Skeletal muscle tissue (tissue), 4 donors: Measurements from ENCODE around the gene GBF1. TPM values are rescaled to one million over a fixed set of nuclear protein-coding genes. Genes with fewer than 3 reads are reported as not detected.

Experiments used
- H3K27ac ChIP-seq: one replicate; pipeline ENCODE4 v1.7.0; 2013; ENCODE audit warnings: mild to moderate bottlenecking, low read depth, low read length, inconsistent platforms
- H3K27me3 ChIP-seq, 3 donors: one replicate each; pipeline ENCODE4 v1.7.0; 2013; ENCODE audit warnings: low read length in 3 of 3; ENCODE audit not compliant: control insufficient read depth in 3 of 3, insufficient read depth in 3 of 3
- H3K36me3 ChIP-seq, 3 donors: one replicate each; pipeline ENCODE4 v1.7.0; 2013; ENCODE audit warnings: low read length in 3 of 3; ENCODE audit not compliant: control insufficient read depth in 3 of 3, insufficient read depth in 3 of 3
- H3K4me1 ChIP-seq, 3 donors: one replicate each; pipeline ENCODE4 v1.7.0; 2013; ENCODE audit warnings: low read length in 3 of 3, mild to moderate bottlenecking in 3 of 3; ENCODE audit not compliant: control insufficient read depth in 3 of 3, insufficient read depth in 3 of 3
- H3K4me3 ChIP-seq, 3 donors: one replicate each; pipeline ENCODE4 v1.7.0; 2013; ENCODE audit warnings: low read length in 3 of 3
- H3K9ac ChIP-seq, 3 donors: one replicate each; pipeline ENCODE4 v1.7.0; 2013; ENCODE audit warnings: low read length in 3 of 3, mild to moderate bottlenecking in 3 of 3, moderate library complexity in 2 of 3, low read depth in 1 of 3
- H3K9me3 ChIP-seq, 3 donors: one replicate each; pipeline ENCODE4 v1.7.0; 2013; ENCODE audit warnings: low read length in 3 of 3; ENCODE audit not compliant: control insufficient read depth in 3 of 3
- total RNA-seq: library from RNA; depleted of rRNA; stranded (reverse); fragments of >200 nt; gene quantifications from one replicate; pipeline ENCODE4 v1.2.3, GENCODE V29; 2014
- donor health status: Osteomylitis.

Gene GBF1
- total RNA-seq, 1 donor from 2014 or later = 17.7 TPM

DNA sequence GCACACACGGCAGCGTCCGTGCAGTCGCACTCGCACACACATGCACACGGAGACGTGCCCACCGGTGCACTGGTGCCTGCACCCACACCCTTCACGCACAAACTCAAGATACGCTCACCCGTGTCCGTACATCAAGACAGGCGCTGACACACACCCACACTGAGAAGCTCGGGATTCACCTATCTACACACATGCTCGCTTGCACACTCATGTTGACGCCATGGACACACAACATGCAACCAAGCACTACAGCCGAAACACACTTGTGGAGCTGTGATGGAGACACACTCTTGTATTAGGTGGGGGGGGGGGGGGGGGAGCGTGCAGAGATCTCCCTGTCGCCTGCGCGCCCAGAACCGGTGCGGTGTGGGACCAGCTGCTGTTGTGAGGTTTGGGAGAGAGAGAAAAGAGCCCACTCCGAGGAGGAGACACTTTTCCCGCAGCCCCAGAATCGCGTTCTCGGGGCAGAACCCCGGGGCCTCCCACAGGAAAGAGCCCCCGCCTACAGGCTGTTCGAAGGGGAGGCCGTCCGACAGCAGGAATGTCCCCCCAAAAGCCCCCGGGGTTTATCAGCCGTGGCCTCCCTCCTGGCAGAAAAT, 149.6 kb downstream of the GBF1 start:
- Histone ChIP-seq H3K9me3 (no peaks in the 10 kb centered on the region), H3K4me3 (peak overlapping the region; percentile 93 to 98 (median 94)), H3K27me3 (no peaks in the 10 kb centered on the region), H3K36me3 (peaks cover 9 to 14% (median 11%) of the 10 kb centered on the region in 3 donors), H3K4me1 (peaks cover 23 to 41% (median 31%) of the 10 kb centered on the region in 3 donors), H3K9ac (peak overlapping the region; percentile 61 to 94 (median 83)), H3K27ac (peak overlapping the region; percentile 97)

DNA sequence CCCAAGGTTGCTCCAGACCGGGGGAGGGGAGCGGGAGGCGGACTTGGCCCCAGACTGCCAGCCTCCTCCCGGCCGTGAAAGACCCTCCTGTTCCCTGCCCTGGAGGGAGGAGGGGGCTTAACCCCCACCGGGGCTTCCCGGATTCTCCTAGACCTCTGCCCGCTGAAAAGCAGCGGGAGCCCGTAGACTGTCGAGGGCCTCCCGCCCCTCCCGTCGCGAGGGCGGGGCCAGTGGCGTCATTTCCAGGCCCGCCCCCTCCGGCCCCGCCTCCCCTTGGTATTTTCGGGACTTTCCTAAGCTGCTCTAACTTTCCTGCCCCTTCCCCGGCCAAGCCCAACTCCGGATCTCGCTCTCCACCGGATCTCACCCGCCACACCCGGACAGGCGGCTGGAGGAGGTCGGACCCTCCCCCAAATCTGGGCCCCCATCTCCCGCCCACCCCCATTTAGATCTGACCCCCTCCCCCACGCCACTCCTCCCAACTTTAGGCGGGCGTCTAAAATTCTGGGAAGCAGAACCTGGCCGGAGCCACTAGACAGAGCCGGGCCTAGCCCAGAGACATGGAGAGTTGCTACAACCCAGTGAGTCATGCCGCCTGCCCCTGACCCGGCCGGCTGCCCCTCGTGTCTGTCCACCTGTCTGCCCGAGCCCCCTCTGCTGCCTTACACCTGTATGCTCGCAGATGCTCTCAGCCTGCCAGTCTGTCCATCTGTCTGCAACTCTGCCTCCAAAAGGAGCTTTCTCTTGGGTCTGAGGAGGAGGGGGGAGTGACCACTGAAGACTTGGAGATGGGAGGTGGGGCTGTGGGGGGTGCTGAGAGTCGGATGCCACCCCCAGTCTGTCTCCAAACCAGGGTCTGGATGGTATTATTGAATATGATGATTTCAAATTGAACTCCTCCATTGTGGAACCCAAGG, 150.3 kb downstream of the GBF1 start, which contains the start of gene NFKB2:
NFKB2 (plus strand) TSS at position 306 of the 917 bp plus-strand sequence; CDS start at position 561, 255 bp downstream.
- Histone ChIP-seq H3K4me1 (peaks cover 26 to 44% (median 33%) of the 10 kb centered on the region in 3 donors), H3K9ac (peak within 1 kb of the TSS; percentile 82 to 94 (median 83)), H3K27ac (peak within 1 kb of the TSS; percentile 97), H3K9me3 (no peaks in the 10 kb centered on the region), H3K4me3 (peak within 1 kb of the TSS; percentile 93 to 98 (median 94)), H3K36me3 (peaks cover 13 to 21% (median 13%) of the 10 kb centered on the region in 3 donors), H3K27me3 (no peaks in the 10 kb centered on the region)

DNA sequence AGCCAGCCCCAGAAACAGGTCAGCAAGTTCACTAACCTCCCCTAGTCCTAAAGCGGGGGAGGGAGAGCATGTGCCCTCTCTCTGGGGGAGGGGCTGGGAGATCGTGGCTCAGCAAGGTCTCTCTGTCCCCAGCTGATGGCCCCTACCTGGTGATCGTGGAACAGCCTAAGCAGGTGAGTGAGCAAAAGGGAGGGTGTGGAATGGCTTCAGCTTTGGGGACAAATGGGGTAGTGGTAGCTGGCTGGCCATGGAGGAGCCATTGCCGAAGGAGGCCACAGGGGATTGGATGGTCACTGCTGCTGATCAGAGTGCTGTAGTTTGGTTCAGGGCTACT, 151.0 kb downstream of the GBF1 start:
- Histone ChIP-seq H3K9ac (peak overlapping the region; percentile 76 to 82 (median 79)), H3K4me1 (peaks cover 26 to 44% (median 33%) of the 10 kb centered on the region in 3 donors), H3K4me3 (peak overlapping the region; percentile 75 to 98 (median 94)), H3K9me3 (no peaks in the 10 kb centered on the region), H3K27ac (peak overlapping the region; percentile 97), H3K27me3 (no peaks in the 10 kb centered on the region), H3K36me3 (peaks cover 18 to 22% (median 18%) of the 10 kb centered on the region in 3 donors)

DNA sequence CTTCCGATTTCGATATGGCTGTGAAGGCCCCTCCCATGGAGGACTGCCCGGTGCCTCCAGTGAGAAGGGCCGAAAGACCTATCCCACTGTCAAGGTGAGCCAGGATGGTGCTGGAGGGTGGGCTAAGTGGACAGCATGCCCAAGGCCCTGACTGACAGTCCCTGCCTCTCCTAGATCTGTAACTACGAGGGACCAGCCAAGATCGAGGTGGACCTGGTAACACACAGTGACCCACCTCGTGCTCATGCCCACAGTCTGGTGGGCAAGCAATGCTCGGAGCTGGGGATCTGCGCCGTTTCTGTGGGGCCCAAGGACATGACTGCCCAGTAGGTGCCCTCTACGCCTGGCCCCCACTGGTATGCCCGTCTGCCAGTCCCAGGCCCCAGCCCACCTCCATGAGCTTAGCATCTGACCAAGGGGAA, 151.4 kb downstream of the GBF1 start:
- peak overlapping the region; percentile 76 to 82 (median 79) for H3K9ac ChIP-seq
- H3K9me3 ChIP-seq = no peaks in the 10 kb centered on the region
- no peaks in the 10 kb centered on the region for H3K27me3 ChIP-seq
- H3K4me3 ChIP-seq = peak overlapping the region; percentile 75 to 98 (median 94)
- H3K36me3 ChIP-seq = peaks cover 21 to 27% (median 23%) of the 10 kb centered on the region in 3 donors
- peaks cover 26 to 44% (median 33%) of the 10 kb centered on the region in 3 donors for H3K4me1 ChIP-seq
- H3K27ac ChIP-seq = peak overlapping the region; percentile 97

DNA sequence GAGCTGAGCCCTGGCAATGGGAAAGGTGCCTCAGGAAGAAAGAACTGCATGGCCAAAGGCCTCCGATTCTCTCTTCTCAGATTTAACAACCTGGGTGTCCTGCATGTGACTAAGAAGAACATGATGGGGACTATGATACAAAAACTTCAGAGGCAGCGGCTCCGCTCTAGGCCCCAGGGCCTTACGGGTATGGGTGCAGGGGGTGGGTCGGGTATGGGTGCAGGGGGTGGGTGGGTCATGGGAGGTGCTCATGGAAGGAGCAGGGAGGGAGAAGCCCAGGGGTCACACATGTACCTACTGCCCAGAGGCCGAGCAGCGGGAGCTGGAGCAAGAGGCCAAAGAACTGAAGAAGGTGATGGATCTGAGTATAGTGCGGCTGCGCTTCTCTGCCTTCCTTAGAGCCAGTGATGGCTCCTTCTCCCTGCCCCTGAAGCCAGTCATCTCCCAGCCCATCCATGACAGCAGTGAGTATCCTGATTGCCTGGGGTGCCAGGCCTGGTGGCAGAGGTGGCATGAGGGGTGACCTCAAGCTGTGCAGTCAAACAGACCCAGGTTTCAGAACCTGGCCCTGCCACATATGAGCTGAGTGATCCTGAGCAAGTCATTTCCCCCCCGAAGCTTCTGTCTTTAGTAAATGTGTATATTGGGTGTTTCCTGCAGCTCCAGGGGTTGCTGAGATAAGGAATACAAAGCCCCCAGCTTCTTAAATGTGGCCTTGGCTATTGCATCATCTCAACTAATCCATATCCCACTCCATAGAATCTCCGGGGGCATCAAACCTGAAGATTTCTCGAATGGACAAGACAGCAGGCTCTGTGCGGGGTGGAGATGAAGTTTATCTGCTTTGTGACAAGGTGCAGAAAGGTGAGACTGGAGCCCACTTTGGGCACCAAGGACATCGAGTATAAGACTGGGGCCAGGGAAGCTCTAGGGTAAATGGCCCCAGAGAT, 152.2 kb downstream of the GBF1 start:
- peaks cover 26 to 44% (median 33%) of the 10 kb centered on the region in 3 donors for H3K4me1 ChIP-seq
- no peaks in the 10 kb centered on the region for H3K9me3 ChIP-seq
- H3K36me3 ChIP-seq = peaks cover 23 to 31% (median 25%) of the 10 kb centered on the region in 3 donors
- H3K27ac ChIP-seq = no peak overlapping the region
- H3K9ac ChIP-seq = no peak overlapping the region
- H3K27me3 ChIP-seq = no peaks in the 10 kb centered on the region
- H3K4me3 ChIP-seq = no peak overlapping the region

DNA sequence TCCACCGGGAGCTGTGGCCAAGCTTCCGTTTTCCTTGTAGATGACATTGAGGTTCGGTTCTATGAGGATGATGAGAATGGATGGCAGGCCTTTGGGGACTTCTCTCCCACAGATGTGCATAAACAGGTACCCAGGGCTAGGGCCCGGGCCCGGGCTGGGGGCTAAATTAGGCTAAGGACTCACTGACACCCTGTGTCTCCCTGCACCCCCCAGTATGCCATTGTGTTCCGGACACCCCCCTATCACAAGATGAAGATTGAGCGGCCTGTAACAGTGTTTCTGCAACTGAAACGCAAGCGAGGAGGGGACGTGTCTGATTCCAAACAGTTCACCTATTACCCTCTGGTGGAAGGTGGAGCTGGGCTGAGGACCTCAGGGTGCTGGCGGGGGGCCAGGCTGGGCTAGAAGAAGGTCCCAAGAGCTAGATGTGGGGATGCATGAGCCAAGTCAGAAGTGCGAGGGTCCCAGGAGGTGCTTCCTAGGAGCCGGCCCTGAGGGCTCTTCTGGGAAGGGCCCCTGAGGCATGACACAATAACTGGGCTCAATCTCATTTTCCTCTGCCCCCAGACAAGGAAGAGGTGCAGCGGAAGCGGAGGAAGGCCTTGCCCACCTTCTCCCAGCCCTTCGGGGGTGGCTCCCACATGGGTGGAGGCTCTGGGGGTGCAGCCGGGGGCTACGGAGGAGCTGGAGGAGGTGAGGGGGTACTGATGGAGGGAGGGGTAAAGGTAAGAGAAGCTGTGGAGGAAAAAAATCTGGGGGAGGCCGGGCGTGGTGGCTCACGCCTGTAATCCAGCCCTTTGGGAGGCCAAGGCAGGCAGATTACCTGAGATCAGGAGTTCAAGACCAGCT, 153.1 kb downstream of the GBF1 start:
- no peaks in the 10 kb centered on the region for H3K9me3 ChIP-seq
- peak overlapping the region in 1 of 3 donors; percentile 69 for H3K4me3 ChIP-seq
- peaks cover 26 to 40% (median 32%) of the 10 kb centered on the region in 3 donors for H3K4me1 ChIP-seq
- no peaks in the 10 kb centered on the region for H3K27me3 ChIP-seq
- H3K9ac ChIP-seq = peak overlapping the region in 2 of 3 donors; percentile 78 to 85
- peaks cover 23 to 31% (median 25%) of the 10 kb centered on the region in 3 donors for H3K36me3 ChIP-seq
- H3K27ac ChIP-seq = peak overlapping the region; percentile 84

DNA sequence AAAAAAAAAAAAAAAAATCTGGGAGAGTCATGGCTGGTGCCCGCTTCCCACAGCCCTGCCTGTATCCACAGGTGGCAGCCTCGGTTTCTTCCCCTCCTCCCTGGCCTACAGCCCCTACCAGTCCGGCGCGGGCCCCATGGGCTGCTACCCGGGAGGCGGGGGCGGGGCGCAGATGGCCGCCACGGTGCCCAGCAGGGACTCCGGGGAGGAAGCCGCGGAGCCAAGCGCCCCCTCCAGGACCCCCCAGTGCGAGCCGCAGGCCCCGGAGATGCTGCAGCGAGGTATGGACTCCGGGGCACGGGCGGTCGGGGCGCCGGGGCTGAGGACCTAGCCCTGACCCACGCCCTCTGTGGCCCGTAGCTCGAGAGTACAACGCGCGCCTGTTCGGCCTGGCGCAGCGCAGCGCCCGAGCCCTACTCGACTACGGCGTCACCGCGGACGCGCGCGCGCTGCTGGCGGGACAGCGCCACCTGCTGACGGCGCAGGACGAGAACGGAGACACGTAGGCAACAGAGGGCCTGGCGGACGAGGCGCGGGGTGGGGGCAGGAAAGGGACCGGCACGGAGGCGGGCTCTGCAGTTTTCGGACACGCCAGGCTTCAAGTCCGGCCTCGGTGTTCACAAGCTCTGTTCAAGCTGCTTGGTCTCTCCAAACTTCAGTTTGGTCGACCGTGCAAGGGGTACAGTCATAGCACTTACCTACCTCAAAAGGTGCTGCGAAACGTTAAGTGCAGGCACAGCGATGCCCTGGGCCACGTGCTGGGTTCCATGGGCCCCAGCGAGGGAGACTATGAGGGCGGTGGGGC, 154.1 kb downstream of the GBF1 start:
- Histone ChIP-seq H3K27me3 (no peaks in the 10 kb centered on the region), H3K27ac (peak overlapping the region; percentile 84), H3K4me3 (peak overlapping the region; percentile 60 to 72 (median 69)), H3K9ac (peak overlapping the region; percentile 68 to 85 (median 78)), H3K4me1 (peaks cover 21 to 40% (median 27%) of the 10 kb centered on the region in 3 donors), H3K9me3 (no peaks in the 10 kb centered on the region), H3K36me3 (peaks cover 23 to 31% (median 25%) of the 10 kb centered on the region in 3 donors)

DNA sequence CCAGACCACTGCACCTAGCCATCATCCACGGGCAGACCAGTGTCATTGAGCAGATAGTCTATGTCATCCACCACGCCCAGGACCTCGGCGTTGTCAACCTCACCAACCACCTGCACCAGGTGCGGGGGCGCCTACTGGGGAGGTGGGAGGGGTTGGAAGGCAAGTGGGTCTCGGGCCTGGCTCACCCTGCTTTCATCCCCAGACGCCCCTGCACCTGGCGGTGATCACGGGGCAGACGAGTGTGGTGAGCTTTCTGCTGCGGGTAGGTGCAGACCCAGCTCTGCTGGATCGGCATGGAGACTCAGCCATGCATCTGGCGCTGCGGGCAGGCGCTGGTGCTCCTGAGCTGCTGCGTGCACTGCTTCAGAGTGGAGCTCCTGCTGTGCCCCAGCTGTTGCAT, 154.7 kb downstream of the GBF1 start:
- Histone ChIP-seq H3K36me3 (peaks cover 23 to 31% (median 25%) of the 10 kb centered on the region in 3 donors), H3K9me3 (no peaks in the 10 kb centered on the region), H3K27ac (peak overlapping the region; percentile 84), H3K4me3 (peak overlapping the region in 2 of 3 donors; percentile 69 to 72), H3K4me1 (peaks cover 17 to 36% (median 23%) of the 10 kb centered on the region in 3 donors), H3K9ac (peak overlapping the region; percentile 57 to 85 (median 78)), H3K27me3 (no peaks in the 10 kb centered on the region)
